Suppressor macrophage (primary cell): ENCODE results near the gene NPFFR1.
"Not testable (repeated sequence)": the region's sequence is repeated elsewhere in the genome, so short reads cannot be mapped to it uniquely, and the experiment has no call there.

Experiments
- DNase-seq, 4 experiments: peaks; one replicate each; pipeline ENCODE4 v3.0.0-alpha.2; 2020 to 2022

Gene NPFFR1

GRCh38 chr10:70222811-70223447, 60.9 kb downstream of the NPFFR1 start:
- not testable (repeated sequence) for DNase-seq

GRCh38 chr10:70222340-70222794, 61.4 kb downstream of the NPFFR1 start:
- DNase-seq, result no peak

GRCh38 chr10:70221030-70221429, 62.8 kb downstream of the NPFFR1 start:
- no peak for DNase-seq

- no peak for DNase-seq
Observed at GRCh38 chr10:70212879-70213278, 70.9 kb downstream of the NPFFR1 start.

- DNase-seq, result no peak
Observed at GRCh38 chr10:70212277-70212676, 71.5 kb downstream of the NPFFR1 start.

GRCh38 chr10:70206762-70207161, 77.0 kb downstream of the NPFFR1 start:
- no peak for DNase-seq

GRCh38 chr10:70201105-70201504, 82.7 kb downstream of the NPFFR1 start:
- no peak for DNase-seq

- no peak for DNase-seq
Observed at GRCh38 chr10:70198696-70199466, 84.9 kb downstream of the NPFFR1 start.
